HL-60 (cell line): ENCODE data around the gene SMIM36.

Experiments used
- DNase-seq, 2 experiments: peaks; one replicate each; pipeline ENCODE4 v3.0.0-alpha.2; 2010 to 2020; ENCODE audit warnings: low read depth in 1 of 2, low spot score in 1 of 2
- H3K27ac ChIP-seq: fragments of 250-450 bp; sonication (Bioruptor Pico); replicated peaks from 2 replicates; pipeline ENCODE4 v1.5.1; 2020; ENCODE audit warnings: mild to moderate bottlenecking, moderate library complexity
- H3K27me3 ChIP-seq: fragments of 250-450 bp; sonication (Bioruptor Pico); 2 replicates; pipeline ENCODE4 v1.5.1; 2021; ENCODE audit warnings: mild to moderate bottlenecking, moderate library complexity; ENCODE audit not compliant: insufficient read depth, poor library complexity, severe bottlenecking
- H3K4me3 ChIP-seq: replicated peaks from 2 replicates; pipeline ENCODE4 v1.5.1; 2011; ENCODE audit warnings: mild to moderate bottlenecking, control low read depth, low read length; ENCODE audit not compliant: insufficient read depth
- CTCF ChIP-seq: IDR thresholded peaks from one replicate; pipeline ENCODE4 v1.5.1; 2011; ENCODE audit warnings: low read length, control low read depth, inconsistent platforms; ENCODE audit not compliant: insufficient read depth
- GABPA ChIP-seq: IDR thresholded peaks from 2 replicates; pipeline ENCODE4 v1.6.1; 2012; ENCODE audit warnings: low read depth
- POLR2AphosphoS5 ChIP-seq: IDR thresholded peaks from 2 replicates; pipeline ENCODE4 v1.6.1; 2012; ENCODE audit warnings: low read depth
- REST ChIP-seq: IDR thresholded peaks from 2 replicates; pipeline ENCODE4 v1.6.1; 2012; ENCODE audit warnings: low read depth; ENCODE audit not compliant: insufficient replicate concordance
- SPI1 ChIP-seq: IDR thresholded peaks from 2 replicates; pipeline ENCODE4 v1.6.1; 2012; ENCODE audit warnings: low read depth, mild to moderate bottlenecking, borderline replicate concordance

SMIM36 gene

GRCh38 chr17:55442953-55443683 lies 68.1 kb downstream of the SMIM36 start:
- no peak for DNase-seq
- Histone ChIP-seq H3K4me3 (no peak overlapping the region), H3K27me3 (no peaks in the 10 kb centered on the region), H3K27ac (no peak overlapping the region)
- TF ChIP-seq REST (no peak), GABPA (no peak), CTCF (no peak), POLR2AphosphoS5 (no peak), SPI1 (no peak)

- Histone ChIP-seq H3K27ac (no peak overlapping the region), H3K4me3 (no peak overlapping the region), H3K27me3 (no peaks in the 10 kb centered on the region)
- DNase-seq = no peak
- no peak for TF ChIP-seq CTCF
- TF ChIP-seq SPI1 = no peak
- TF ChIP-seq GABPA = no peak
- TF ChIP-seq REST = no peak
- TF ChIP-seq POLR2AphosphoS5 = no peak
Measured at GRCh38 chr17:55442462-55442861, 68.8 kb downstream of the SMIM36 start.

GRCh38 chr17:55441544-55441943 lies 69.7 kb downstream of the SMIM36 start:
- Histone ChIP-seq H3K27me3 (no peaks in the 10 kb centered on the region), H3K27ac (no peak overlapping the region), H3K4me3 (no peak overlapping the region)
- TF ChIP-seq POLR2AphosphoS5 (no peak), REST (no peak), CTCF (no peak), SPI1 (no peak), GABPA (no peak)
- no peak for DNase-seq
